Colonic mucosa (tissue), 4 donors: ENCODE results near the gene RNU11. TPM values are rescaled to one million over a fixed set of nuclear protein-coding genes. Genes with fewer than 3 reads are reported as not detected.

Experiments used
- DNase-seq: peaks from one replicate; pipeline ENCODE4 v3.0.0-alpha.2; 2020
- H3K27ac ChIP-seq: fragments of 200-600 bp; one replicate; pipeline ENCODE4 v1.8.0; 2021
- H3K27me3 ChIP-seq: fragments of 200-600 bp; one replicate; pipeline ENCODE4 v1.8.0; 2021
- H3K36me3 ChIP-seq: fragments of 200-600 bp; one replicate; pipeline ENCODE4 v1.8.0; 2021
- H3K4me1 ChIP-seq: fragments of 200-600 bp; one replicate; pipeline ENCODE4 v1.8.0; 2021; ENCODE audit warnings: mild to moderate bottlenecking
- H3K4me3 ChIP-seq: fragments of 200-600 bp; one replicate; pipeline ENCODE4 v1.8.0; 2021
- H3K9ac ChIP-seq, 2 donors: one replicate each; pipeline ENCODE4 v1.7.0; 2013; ENCODE audit warnings: control low read depth in 2 of 2, low read depth in 2 of 2, low read length in 2 of 2
- H3K9me3 ChIP-seq: fragments of 200-600 bp; one replicate; pipeline ENCODE4 v1.8.0; 2021
- CTCF ChIP-seq: fragments of 200-600 bp; IDR thresholded peaks from one replicate; pipeline ENCODE4 v1.8.0; 2022; ENCODE audit warnings: antibody characterized with exemption, mild to moderate bottlenecking
- intact Hi-C: fragments of 100-400 bp; cut with DNase I; formaldehyde crosslinking; loops from one replicate; pipeline ENCODE4 v1.14.1; 2022
- total RNA-seq, 2 donors: library from RNA; stranded (reverse); fragmentation: NEBNext Ultra II Directional in 1 of 2; extraction: Animal tissue kit (Norgen Biotek cat#: 25700) in 1 of 2; gene quantifications; one replicate each; pipeline ENCODE4 v1.2.1, GENCODE V29; 2021
- donor health status: healthy.
- donor health status: DM: no; HTN: no; CAD: no.
- donor health status: DM: no; HTN: no; CAD: no.

The RNU11 gene
- total RNA-seq, 2 donors from 2014 or later = not detected

GRCh38 chr1:28606771-28607170, 41.6 kb upstream of the RNU11 start:
- no peaks in the 10 kb centered on the region for H3K4me1 ChIP-seq
- peaks cover 4% of the 10 kb centered on the region for H3K36me3 ChIP-seq
- no peak for TF ChIP-seq CTCF
- H3K9me3 ChIP-seq = no peaks in the 10 kb centered on the region
- DNase-seq = no peak
- no peaks in the 10 kb centered on the region for H3K27me3 ChIP-seq
- no peak overlapping the region for H3K4me3 ChIP-seq
- no peak overlapping the region for H3K9ac ChIP-seq
- H3K27ac ChIP-seq = no peak overlapping the region
- intact Hi-C loops = no loop called here

- DNase-seq = no peak
- H3K4me1 ChIP-seq = no peaks in the 10 kb centered on the region
- no peak overlapping the region for H3K27ac ChIP-seq
- no peak overlapping the region for H3K9ac ChIP-seq
- no peaks in the 10 kb centered on the region for H3K9me3 ChIP-seq
- no peaks in the 10 kb centered on the region for H3K27me3 ChIP-seq
- no peak overlapping the region for H3K4me3 ChIP-seq
- TF ChIP-seq CTCF = no peak
- H3K36me3 ChIP-seq = no peaks in the 10 kb centered on the region
- intact Hi-C loops = no loop called here
These were observed 35.2 kb upstream of the RNU11 start for GRCh38 chr1:28613175-28613574.

GRCh38 chr1:28631713-28632112, 16.7 kb upstream of the RNU11 start:
- no peaks in the 10 kb centered on the region for H3K27me3 ChIP-seq
- DNase-seq = no peak
- no peaks in the 10 kb centered on the region for H3K9me3 ChIP-seq
- intact Hi-C loops = no loop called here
- no peaks in the 10 kb centered on the region for H3K36me3 ChIP-seq
- TF ChIP-seq CTCF = no peak
- H3K9ac ChIP-seq = no peak overlapping the region
- no peak overlapping the region for H3K27ac ChIP-seq
- no peaks in the 10 kb centered on the region for H3K4me1 ChIP-seq
- no peak overlapping the region for H3K4me3 ChIP-seq

GRCh38 chr1:28632560-28632959, 15.8 kb upstream of the RNU11 start:
- Histone ChIP-seq H3K36me3 (no peaks in the 10 kb centered on the region), H3K4me1 (no peaks in the 10 kb centered on the region), H3K4me3 (no peak overlapping the region), H3K9ac (no peak overlapping the region), H3K27me3 (no peaks in the 10 kb centered on the region), H3K9me3 (no peaks in the 10 kb centered on the region), H3K27ac (no peak overlapping the region)
- no peak for TF ChIP-seq CTCF
- DNase-seq = no peak
- intact Hi-C loops = no loop called here

GRCh38 chr1:28640766-28641165, 7.6 kb upstream of the RNU11 start:
- peaks cover 12% of the 10 kb centered on the region for H3K4me1 ChIP-seq
- DNase-seq = no peak
- no peaks in the 10 kb centered on the region for H3K27me3 ChIP-seq
- intact Hi-C loops = loop anchor here (5.0 kb wide), 1 partner anchor 97 kb away; the partner anchor contains the start of gene YTHDF2
- H3K4me3 ChIP-seq = no peak overlapping the region
- no peaks in the 10 kb centered on the region for H3K36me3 ChIP-seq
- TF ChIP-seq CTCF = no peak
- no peak overlapping the region for H3K27ac ChIP-seq
- H3K9ac ChIP-seq = no peak overlapping the region
- no peaks in the 10 kb centered on the region for H3K9me3 ChIP-seq
